Neural progenitor cell (in vitro differentiated cells): ENCODE measurements around the gene JMJD6.

ENCODE experiments used
- CTCF ChIP-seq: fragments of 200-600 bp; sonication (generic); IDR thresholded peaks from 2 replicates; pipeline ENCODE4 v1.5.1; 2017; ENCODE audit warnings: antibody characterized with exemption, mild to moderate bottlenecking
- EZH2 ChIP-seq: fragments of 200-600 bp; sonication (generic); IDR thresholded peaks from 2 replicates; pipeline ENCODE4 v1.6.1; 2017; ENCODE audit warnings: antibody characterized with exemption, mild to moderate bottlenecking, moderate library complexity
- EZH2phosphoT487 ChIP-seq: fragments of 200-600 bp; sonication (generic); IDR thresholded peaks from 2 replicates; pipeline ENCODE4 v1.6.1; 2017; ENCODE audit warnings: antibody characterized with exemption

- no peak for TF ChIP-seq CTCF
- no peak for TF ChIP-seq EZH2
- TF ChIP-seq EZH2phosphoT487 = no peak
Measured at GRCh38 chr17:76670020-76670717, 56.2 kb downstream of the JMJD6 start.
